Kidney epithelial cell (primary cell): Measurements from ENCODE around the gene FSTL4. TPM values are rescaled to one million over a fixed set of nuclear protein-coding genes. Genes with fewer than 3 reads are reported as not detected.

Source experiments
- DNase-seq: peaks from one replicate; pipeline ENCODE4 v3.0.0-alpha.2; 2010; ENCODE audit warnings: low read depth
- H3K27me3 ChIP-seq: 2 replicates; pipeline ENCODE4 v1.6.0; 2011; ENCODE audit warnings: low read length; ENCODE audit not compliant: control insufficient read depth, insufficient read depth
- H3K36me3 ChIP-seq: 2 replicates; pipeline ENCODE4 v1.5.1; 2011; ENCODE audit warnings: low read length; ENCODE audit not compliant: control insufficient read depth, insufficient read depth
- H3K4me3 ChIP-seq: 2 replicates; pipeline ENCODE4 v1.5.1; 2011; ENCODE audit warnings: low read depth, mild to moderate bottlenecking, control low read depth, low read length
- CTCF ChIP-seq: IDR thresholded peaks from 2 replicates; pipeline ENCODE4 v1.5.1; 2011; ENCODE audit warnings: mild to moderate bottlenecking, moderate library complexity, low read length, control low read depth, inconsistent platforms; ENCODE audit not compliant: insufficient read depth, poor library complexity, severe bottlenecking
- total RNA-seq: library from RNA; depleted of rRNA; stranded (reverse); fragments of >200 nt; gene quantifications from 2 replicates; pipeline ENCODE4 v1.2.3, GENCODE V29; 2015

The FSTL4 gene
- total RNA-seq, 1 donor from 2014 or later, result not detected

- DNase-seq, result no peak
- Histone ChIP-seq H3K27me3 (peaks cover 20% of the 10 kb centered on the region), H3K4me3 (no peak overlapping the region), H3K36me3 (no peaks in the 10 kb centered on the region)
- TF ChIP-seq CTCF, result no peak
These were observed 412.1 kb downstream of the FSTL4 start for GRCh38 chr5:133200256-133200655.

GRCh38 chr5:133199417-133200178, 412.7 kb downstream of the FSTL4 start:
- Histone ChIP-seq H3K36me3 (no peaks in the 10 kb centered on the region), H3K27me3 (peaks cover 20% of the 10 kb centered on the region), H3K4me3 (no peak overlapping the region)
- DNase-seq, result no peak
- no peak for TF ChIP-seq CTCF

DNA sequence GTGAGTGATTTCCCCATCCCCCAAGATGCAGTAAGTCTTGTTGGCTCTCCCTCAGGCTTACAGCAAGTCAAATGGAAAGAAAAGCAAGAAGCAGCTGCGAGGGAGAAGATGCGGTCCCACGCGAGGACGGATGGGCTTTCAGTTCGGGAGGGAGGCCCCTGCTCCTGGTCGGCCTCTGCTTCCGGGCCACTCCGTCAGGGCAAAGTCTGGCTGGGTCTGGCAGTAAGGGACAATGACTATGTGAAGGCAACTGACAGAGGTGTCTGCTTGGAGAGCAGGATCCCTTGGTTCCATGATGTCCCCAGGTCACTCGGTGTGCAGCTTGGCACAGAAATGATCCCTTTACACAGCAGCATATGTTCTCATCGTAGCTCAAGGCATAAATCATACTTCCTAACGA, 413.8 kb downstream of the FSTL4 start:
- Histone ChIP-seq H3K27me3 (peaks cover 20% of the 10 kb centered on the region), H3K36me3 (no peaks in the 10 kb centered on the region), H3K4me3 (no peak overlapping the region)
- TF ChIP-seq CTCF, result no peak
- no peak for DNase-seq

DNA sequence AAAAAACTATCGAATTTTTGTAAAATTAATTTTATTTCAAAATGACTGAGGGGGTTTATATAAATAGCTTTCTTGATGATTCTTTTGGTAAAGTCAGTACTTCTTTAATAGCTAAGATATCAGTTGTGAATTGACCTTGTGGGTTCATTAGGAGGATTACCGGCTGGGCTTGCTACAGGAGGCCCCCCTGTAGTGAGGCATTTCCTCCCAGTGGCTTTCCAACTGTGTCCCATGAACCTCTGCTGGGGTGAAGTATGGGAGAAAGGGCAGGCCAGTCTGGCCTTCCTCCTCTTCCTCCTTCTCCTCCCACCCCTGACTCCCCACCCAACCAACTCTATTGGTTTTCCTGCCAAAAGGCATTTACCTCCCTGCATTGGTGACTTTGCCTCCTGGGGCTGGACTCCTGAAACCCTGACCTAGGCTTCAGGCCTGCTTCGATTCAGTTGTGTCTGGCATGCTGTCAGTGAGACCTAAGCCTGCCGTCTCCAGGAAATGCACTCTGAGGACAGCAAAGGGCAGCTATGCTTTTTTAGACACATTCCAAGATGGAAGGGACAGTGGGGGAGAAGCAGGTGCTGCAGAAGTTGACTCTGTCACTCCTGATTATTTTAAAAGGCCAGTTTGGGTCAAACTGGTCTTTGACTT, 415.8 kb downstream of the FSTL4 start:
- TF ChIP-seq CTCF, result no peak
- no peak for DNase-seq
- no peaks in the 10 kb centered on the region for H3K36me3 ChIP-seq
- H3K4me3 ChIP-seq, result no peak overlapping the region
- H3K27me3 ChIP-seq, result peaks cover 20% of the 10 kb centered on the region

- peaks cover 20% of the 10 kb centered on the region for H3K27me3 ChIP-seq
- no peak for DNase-seq
- H3K36me3 ChIP-seq, result no peaks in the 10 kb centered on the region
- H3K4me3 ChIP-seq, result no peak overlapping the region
- no peak for TF ChIP-seq CTCF
These were observed 417.1 kb downstream of the FSTL4 start for GRCh38 chr5:133195250-133195649.
